Measurements from ENCODE around the gene HPS5.
A peak's percentile ranks its signal among the peaks of the same experiment; 100 is the strongest.
"Not testable (repeated sequence)": the region's sequence is repeated elsewhere in the genome, so short reads cannot be mapped to it uniquely, and the experiment has no call there.

The HPS5 gene

DNA sequence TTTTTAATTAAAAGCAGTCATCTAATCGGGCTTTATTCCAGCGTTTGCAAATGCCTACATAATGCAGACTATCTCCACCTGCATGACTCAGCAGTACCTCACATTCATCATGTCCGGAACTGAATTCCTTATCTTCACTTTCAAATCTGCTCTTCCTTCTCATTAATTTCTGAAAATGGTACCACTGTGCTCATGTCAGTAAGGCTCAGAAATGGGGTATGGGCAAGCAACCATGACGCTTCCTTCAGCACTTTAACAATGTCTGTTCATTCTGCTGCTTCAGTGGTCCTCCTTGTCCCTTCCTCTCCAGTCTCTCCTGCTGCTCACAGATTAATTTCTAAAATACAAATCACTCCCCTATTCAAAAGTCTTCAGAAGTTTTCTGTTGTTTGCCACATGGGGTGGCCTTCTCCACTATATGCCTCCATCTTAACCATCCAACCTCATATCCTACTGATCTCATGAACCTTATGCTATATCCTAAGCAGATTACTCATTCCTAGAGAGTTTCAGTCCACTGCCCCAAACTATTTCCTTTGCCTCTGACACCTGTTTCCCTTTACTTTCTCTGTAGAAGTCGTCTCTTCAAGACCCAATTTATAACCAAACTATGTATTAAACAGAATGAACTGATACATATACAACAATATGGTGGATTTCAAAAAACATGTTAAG is 7.4 kb upstream of the HPS5 start:
- Mint-ChIP-seq H3K4me1 (peaks cover 58% of the 10 kb centered on the region), H3K27ac (peak overlapping the region; percentile 79), H3K27me3 (no peaks in the 10 kb centered on the region), H3K4me3 (peak overlapping the region; percentile 5), H3K36me3 (peaks cover 63% of the 10 kb centered on the region), H3K9me3 (no peaks in the 10 kb centered on the region)
- peak; percentile 83 for ATAC-seq

DNA sequence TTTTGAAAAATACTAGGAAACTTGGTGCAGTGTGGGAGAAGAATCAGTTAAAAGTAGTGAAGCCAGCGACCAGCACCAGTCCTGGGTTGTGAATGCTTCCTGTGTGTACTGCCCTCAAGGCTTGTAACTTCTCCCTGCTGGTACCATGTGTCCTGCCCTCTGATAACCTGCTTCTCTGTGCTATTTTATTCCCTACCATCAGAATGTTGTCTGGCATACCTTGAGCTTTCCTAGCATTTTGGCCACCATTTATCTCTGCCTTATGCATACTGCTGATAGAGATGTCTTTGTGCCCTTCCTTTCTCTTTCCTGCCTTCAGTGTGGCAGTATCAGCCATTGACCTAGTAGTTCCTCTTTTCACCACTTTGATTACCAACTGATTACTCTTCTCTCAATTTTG is 2.4 kb upstream of the HPS5 start:
- Mint-ChIP-seq H3K36me3 (peaks cover 25% of the 10 kb centered on the region), H3K4me3 (peak overlapping the region; percentile 99), H3K27ac (peak overlapping the region; percentile 99), H3K27me3 (no peaks in the 10 kb centered on the region), H3K4me1 (peaks cover 65% of the 10 kb centered on the region), H3K9me3 (no peaks in the 10 kb centered on the region)
- no peak for ATAC-seq

DNA sequence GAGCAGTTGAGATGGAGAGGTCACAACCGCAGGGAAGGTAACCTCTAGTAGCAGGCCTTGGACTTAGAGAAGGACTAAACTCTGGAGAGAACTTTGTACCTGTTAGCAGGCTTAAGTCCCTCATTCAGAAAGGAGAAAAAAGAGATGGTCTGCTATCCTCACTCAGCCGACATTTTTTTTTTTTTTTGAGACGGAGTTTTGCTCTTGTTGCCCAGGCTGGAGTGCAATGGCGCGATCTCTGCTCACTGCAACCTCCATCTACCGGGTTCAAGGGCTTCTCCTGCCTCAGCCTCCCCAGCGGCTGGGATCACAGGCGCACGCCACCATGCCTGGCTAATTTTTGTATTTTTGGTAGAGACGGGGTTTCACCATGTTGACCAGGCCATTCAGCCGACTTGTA is 1.9 kb upstream of the HPS5 start:
- peaks cover 21% of the 10 kb centered on the region for H3K36me3 Mint-ChIP-seq
- peaks cover 65% of the 10 kb centered on the region for H3K4me1 Mint-ChIP-seq
- peak overlapping the region; percentile 99 for H3K4me3 Mint-ChIP-seq
- not testable (repeated sequence) for H3K9me3 Mint-ChIP-seq, ATAC-seq, H3K27me3 Mint-ChIP-seq
- H3K27ac Mint-ChIP-seq: peak overlapping the region; percentile 99

DNA sequence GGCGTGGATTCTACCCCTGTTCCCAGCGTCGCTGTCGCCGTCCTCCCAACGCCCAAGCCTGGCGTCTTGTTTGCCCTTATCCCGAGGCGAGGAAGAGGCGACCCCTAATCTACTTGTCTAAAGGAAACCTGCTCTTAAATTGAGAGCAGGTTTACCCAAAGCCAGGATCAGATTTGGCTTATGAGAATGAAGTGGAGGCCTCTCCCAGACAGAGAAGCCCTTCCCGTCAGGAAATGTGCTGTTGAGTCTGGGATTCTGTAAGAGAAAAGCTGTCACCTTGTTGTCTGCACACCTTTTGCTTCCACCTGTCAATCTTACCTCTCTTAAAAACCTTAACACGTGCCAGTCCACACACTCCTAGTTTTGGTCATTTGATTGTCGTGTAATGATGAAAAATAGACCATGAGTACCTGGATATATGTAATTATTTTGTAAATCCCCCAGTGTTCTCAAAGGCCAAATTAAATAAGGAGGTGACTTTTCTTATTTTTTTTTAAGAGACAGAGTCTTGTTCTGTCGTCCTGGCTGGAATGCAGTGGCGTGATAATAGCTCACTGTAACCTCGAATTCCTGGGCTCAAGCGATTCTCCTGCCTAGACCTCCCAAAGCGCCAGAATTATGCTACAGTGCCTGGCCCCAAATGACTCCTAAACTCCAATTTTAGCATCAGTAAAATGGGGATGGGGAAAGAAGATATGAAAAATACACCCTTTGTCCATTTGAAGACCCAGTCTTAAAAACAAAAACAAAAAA is 1.1 kb upstream of the HPS5 start:
- peaks cover 68% of the 10 kb centered on the region for H3K4me1 Mint-ChIP-seq
- peak overlapping the region; percentile 99 for H3K4me3 Mint-ChIP-seq
- no peaks in the 10 kb centered on the region for H3K9me3 Mint-ChIP-seq
- H3K27ac Mint-ChIP-seq: peak overlapping the region; percentile 99
- H3K27me3 Mint-ChIP-seq: no peaks in the 10 kb centered on the region
- no peak for ATAC-seq
- peaks cover 21% of the 10 kb centered on the region for H3K36me3 Mint-ChIP-seq

DNA sequence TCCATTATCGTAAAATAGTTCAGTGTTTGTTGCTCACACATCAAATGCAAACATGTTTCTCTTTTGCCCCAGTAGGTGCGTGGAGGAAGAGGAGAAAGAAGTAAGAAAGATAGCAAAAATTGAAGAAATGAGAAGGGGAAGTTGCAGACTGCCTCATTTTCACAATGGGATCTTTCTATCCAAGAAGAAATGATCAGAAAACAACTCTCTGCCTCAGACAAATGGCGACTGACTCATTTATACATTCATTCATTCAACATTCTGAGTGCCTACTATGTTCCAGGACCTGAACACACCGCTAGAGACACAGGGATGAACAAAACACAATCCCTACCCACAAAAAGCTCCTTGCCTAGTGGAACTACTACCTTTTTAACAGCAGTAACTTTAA is 367 bp downstream of the HPS5 start:
- ATAC-seq: peak; percentile 0
- peak overlapping the region; percentile 99 for H3K27ac Mint-ChIP-seq
- peaks cover 66% of the 10 kb centered on the region for H3K4me1 Mint-ChIP-seq
- peak overlapping the region; percentile 99 for H3K4me3 Mint-ChIP-seq
- peaks cover 24% of the 10 kb centered on the region for H3K36me3 Mint-ChIP-seq
- H3K9me3 Mint-ChIP-seq: no peaks in the 10 kb centered on the region
- no peaks in the 10 kb centered on the region for H3K27me3 Mint-ChIP-seq

DNA sequence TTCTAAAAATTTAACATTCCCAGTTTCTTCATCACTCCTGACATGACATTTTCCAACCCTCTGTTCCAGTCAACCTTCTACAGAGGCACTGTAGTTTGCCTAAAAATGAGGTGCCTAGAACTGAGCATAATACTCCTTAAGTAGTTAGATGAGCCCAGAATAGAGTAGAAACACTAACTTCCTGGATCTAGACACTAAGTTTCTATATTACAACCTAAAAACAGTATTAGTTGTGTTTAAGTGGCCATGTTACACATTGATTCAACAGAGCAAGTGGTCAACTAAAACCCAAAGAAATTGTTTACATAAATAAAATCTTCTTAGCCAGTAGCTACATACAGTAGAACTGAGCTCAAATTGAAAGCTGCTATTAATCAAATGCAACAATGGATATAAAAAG is 1.3 kb downstream of the HPS5 start:
- Mint-ChIP-seq H3K4me1 (peaks cover 63% of the 10 kb centered on the region), H3K4me3 (peak overlapping the region; percentile 54), H3K27ac (peak overlapping the region; percentile 99), H3K36me3 (peaks cover 25% of the 10 kb centered on the region), H3K9me3 (no peaks in the 10 kb centered on the region), H3K27me3 (no peaks in the 10 kb centered on the region)
- no peak for ATAC-seq

DNA sequence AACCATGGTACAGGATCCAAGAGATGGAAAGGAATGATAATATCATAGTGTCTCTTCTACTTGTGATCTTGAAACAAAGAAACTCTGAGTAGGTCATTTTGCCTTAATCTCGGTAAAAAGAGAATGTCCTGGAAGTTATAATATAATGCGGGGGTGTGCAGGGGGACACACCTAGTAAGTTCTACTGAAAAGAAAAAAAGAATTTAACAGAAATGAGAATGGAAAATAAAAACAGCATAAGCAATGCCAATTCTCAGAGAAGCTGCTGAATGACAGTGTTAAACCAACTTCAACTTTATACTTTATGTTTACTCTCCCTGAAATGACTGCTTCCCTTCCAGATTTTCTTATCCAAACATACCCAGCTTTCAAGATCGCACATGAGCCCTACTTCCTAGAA is 2.0 kb downstream of the HPS5 start:
- H3K36me3 Mint-ChIP-seq: peaks cover 22% of the 10 kb centered on the region
- peak overlapping the region; percentile 99 for H3K27ac Mint-ChIP-seq
- no peak for ATAC-seq
- peak overlapping the region; percentile 54 for H3K4me3 Mint-ChIP-seq
- no peaks in the 10 kb centered on the region for H3K9me3 Mint-ChIP-seq
- peaks cover 61% of the 10 kb centered on the region for H3K4me1 Mint-ChIP-seq
- no peaks in the 10 kb centered on the region for H3K27me3 Mint-ChIP-seq

DNA sequence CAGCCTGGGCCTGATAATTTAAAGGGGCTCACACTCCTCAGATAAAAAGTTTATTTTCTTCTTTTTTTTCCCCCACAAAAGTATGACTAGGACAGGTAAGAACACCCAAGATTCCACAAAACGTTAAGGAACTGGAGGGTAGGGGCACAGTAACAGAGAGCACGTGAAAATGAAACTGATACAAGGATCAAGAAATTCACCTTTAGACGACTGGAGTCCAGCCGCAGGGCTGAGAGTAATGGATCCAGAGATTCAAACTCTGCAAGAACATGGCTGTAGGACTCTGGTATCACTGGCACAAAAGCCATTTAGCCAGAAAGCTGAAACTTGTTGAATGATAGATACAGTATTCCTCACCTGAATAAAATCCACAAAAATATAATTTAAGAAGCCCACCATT is 4.4 kb downstream of the HPS5 start:
- Mint-ChIP-seq H3K4me3 (no peak overlapping the region), H3K27ac (no peak overlapping the region), H3K9me3 (no peaks in the 10 kb centered on the region), H3K36me3 (peaks cover 19% of the 10 kb centered on the region), H3K4me1 (peaks cover 46% of the 10 kb centered on the region), H3K27me3 (no peaks in the 10 kb centered on the region)
- ATAC-seq: no peak

DNA sequence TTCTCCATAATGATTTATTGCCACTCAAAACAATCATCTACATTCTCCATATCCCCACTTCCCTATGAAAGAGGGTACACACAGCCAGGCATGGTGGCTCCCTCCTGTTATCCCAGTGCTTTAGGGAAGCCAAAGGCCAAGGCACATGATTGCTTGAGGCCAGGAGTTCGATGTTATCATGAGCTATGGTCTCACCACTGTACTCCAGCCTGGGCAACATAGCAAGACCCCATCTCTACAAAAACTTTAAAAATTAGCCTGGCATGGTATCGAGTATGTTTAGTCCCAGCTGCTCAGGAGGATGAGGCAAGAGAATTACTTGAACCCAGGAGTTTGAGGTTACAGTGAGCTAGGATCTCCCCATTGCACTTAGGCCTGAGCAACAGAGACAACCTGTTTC is 6.0 kb downstream of the HPS5 start:
- H3K4me3 Mint-ChIP-seq: no peak overlapping the region
- no peak for ATAC-seq
- no peaks in the 10 kb centered on the region for H3K27me3 Mint-ChIP-seq
- H3K36me3 Mint-ChIP-seq: peaks cover 26% of the 10 kb centered on the region
- H3K9me3 Mint-ChIP-seq: no peaks in the 10 kb centered on the region
- peaks cover 49% of the 10 kb centered on the region for H3K4me1 Mint-ChIP-seq
- H3K27ac Mint-ChIP-seq: no peak overlapping the region

DNA sequence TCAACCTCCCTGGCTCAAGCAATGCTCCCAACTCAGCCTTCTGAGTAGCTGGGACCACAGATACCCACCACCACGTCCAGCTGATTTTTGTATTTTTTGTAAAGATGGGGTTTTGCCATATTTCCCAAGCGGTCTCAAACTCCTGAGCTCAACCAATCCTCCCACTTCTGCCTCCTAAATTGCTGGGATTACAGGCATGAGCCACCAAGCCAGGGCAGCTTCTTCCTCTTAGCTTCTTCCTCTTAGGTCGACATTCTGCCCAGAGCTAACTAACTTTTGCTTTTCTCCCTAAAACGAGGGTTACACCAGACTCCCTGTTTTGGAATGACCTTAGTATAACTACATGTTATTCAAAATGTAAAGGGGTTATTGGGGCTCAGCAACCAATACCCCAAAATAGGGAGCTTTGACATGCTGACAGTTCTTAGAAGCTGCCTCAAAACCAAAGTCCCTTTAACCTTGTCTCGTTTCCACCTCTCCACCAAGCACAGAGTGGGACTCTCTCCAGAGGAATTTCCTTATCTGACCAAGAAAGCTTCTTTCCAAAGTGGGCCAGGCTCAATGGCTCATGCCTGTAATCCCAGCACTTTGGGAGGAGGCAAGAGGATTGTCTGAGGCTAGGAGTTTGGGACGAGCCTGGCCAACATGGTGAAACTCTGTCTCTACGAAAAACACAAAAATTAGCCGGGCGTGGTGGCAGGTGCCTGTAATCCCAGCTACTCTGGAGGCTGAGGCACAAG is 7.0 kb downstream of the HPS5 start:
- Mint-ChIP-seq H3K9me3 (no peaks in the 10 kb centered on the region), H3K27me3 (no peaks in the 10 kb centered on the region), H3K4me1 (peaks cover 46% of the 10 kb centered on the region), H3K27ac (peak overlapping the region; percentile 32), H3K36me3 (peaks cover 30% of the 10 kb centered on the region), H3K4me3 (no peak overlapping the region)
- ATAC-seq: no peak

DNA sequence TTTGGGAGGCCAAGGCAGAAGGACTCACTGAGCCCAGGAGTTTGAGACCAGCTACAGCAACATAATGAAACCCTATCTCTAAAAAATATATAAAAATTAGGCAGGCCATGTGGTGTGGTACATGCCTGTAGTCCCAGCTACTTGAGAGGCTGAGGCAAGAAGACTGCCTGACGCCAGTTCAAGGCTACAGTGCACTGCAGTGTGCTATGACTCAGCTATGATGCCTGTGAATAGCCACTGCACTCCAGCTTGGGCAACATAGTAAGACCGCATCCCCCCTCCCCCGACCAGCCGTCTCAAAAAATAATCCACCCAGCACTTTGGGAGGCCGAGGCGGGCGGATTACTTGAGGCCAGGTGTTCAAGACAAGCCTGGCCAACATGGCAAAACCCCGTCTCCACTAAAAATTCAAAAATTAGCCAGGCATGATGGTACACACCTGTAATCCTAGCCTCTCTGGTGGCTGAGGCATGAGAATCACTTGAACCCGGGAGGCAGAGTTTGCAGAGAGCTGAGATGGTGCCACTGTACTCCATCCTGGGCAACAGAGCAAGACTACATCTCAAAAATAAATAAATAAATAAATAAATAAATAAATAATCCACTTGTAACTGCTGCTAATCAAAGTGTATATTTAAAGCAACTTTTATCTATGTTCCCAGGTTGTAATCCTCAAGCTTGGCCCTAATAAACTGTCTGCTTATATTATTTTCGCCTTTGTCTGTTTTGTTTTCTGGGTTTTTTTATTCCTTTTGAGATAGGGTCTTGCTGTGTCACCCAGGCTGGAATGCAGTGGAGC is 7.8 kb downstream of the HPS5 start:
- no peaks in the 10 kb centered on the region for H3K9me3 Mint-ChIP-seq
- ATAC-seq: no peak
- H3K4me1 Mint-ChIP-seq: peaks cover 39% of the 10 kb centered on the region
- no peaks in the 10 kb centered on the region for H3K27me3 Mint-ChIP-seq
- no peak overlapping the region for H3K4me3 Mint-ChIP-seq
- peaks cover 30% of the 10 kb centered on the region for H3K36me3 Mint-ChIP-seq
- H3K27ac Mint-ChIP-seq: peak overlapping the region; percentile 32

DNA sequence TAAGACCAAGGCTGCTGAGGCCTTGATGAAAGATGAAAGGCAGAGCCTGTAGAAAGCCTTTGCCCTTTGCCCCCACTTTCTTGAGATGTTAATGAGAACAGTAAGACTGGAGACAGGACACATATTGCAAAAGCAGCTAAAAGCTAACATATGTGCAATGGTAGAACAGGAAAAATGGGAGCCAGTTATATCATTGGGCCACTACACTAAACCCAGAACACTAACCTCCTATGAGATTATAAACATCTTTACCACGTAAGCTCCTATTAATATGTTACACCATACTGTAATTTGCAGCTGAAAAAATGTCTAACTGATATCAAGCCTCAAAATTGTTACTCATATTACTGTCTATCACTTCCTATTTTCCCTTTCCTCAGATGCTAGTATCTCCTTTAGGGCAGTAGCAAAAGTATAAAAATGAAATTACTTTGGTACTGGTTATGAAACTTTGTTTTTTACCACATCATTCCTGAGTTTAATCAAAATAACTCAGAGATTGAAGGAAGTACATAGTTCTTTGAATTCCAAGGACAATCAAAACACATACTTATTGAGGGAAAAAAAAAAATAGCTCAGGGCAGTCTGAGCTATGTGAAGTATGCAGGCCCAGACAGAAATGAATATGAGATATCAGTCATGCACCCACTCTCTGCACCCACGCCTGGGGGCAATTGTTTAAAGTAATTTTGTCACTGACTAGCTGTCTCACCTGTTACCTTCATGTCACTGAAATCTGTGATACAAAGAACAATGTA is 9.1 kb downstream of the HPS5 start:
- Mint-ChIP-seq H3K27me3 (no peaks in the 10 kb centered on the region), H3K36me3 (peaks cover 42% of the 10 kb centered on the region), H3K27ac (peak overlapping the region; percentile 36), H3K4me3 (no peak overlapping the region), H3K9me3 (no peaks in the 10 kb centered on the region), H3K4me1 (peaks cover 26% of the 10 kb centered on the region)
- ATAC-seq: no peak

DNA sequence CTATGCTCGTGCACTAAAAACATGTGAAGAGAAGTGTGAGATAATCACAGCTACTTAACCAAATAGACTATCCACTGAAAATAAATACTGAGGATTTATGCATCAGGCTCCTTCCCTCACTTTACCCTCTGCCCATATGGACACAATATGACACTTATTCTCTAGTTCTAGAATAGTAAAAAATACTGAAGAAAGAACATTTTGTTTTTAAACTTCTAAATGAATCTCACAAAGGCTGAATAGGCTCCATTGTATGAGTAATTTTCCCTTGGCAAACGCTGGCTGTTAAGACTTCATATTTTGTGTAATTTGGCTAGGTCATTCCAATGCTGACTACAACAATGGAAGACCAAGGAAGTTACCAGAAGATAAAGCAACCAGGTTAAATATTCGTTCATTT is 9.9 kb downstream of the HPS5 start:
- no peak for ATAC-seq
- no peak overlapping the region for H3K4me3 Mint-ChIP-seq
- H3K9me3 Mint-ChIP-seq: no peaks in the 10 kb centered on the region
- peaks cover 26% of the 10 kb centered on the region for H3K4me1 Mint-ChIP-seq
- H3K27ac Mint-ChIP-seq: peak overlapping the region; percentile 36
- no peaks in the 10 kb centered on the region for H3K27me3 Mint-ChIP-seq
- H3K36me3 Mint-ChIP-seq: peaks cover 42% of the 10 kb centered on the region

DNA sequence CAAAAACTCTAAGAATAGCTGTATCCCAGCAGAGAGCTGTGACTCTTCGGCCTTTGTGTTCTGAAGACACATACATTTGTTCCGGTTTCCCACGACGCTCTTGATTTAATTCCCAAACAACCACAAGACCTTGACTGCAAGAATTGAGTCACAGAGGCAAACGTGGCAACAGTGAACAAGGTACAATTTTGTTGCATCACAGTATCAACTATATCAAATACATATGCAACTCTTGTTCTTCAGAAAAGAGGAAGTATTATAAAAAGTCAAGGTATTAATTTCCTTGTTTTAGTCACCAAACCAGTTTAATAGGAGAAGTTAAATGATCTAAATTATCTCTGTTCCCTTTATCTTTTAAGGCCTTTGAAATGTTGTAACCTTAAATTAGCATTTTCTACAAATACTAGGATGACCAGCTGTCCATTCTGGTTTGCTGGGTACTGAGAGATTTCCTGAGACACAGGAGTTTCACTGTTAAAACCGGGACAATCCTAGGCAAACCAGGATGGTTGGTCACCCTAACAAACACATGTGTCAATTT is 11.1 kb downstream of the HPS5 start:
- no peaks in the 10 kb centered on the region for H3K27me3 Mint-ChIP-seq
- H3K27ac Mint-ChIP-seq: peak overlapping the region; percentile 36
- H3K9me3 Mint-ChIP-seq: no peaks in the 10 kb centered on the region
- H3K4me3 Mint-ChIP-seq: no peak overlapping the region
- ATAC-seq: peak; percentile 88
- H3K4me1 Mint-ChIP-seq: peaks cover 26% of the 10 kb centered on the region
- peaks cover 51% of the 10 kb centered on the region for H3K36me3 Mint-ChIP-seq
